Osteoblast (primary cell): Measurements from ENCODE around the gene PIEZO1. TPM values are rescaled to one million over a fixed set of nuclear protein-coding genes. Genes with fewer than 3 reads are reported as not detected.

Experiments used
- DNase-seq: peaks from one replicate; pipeline ENCODE4 v3.0.0; 2011; ENCODE audit warnings: low spot score, mixed read lengths; ENCODE audit not compliant: insufficient read length; ENCODE audit errors: missing footprints
- H2AFZ ChIP-seq: 2 replicates; pipeline ENCODE4 v1.6.0; 2011; ENCODE audit warnings: mild to moderate bottlenecking, low read length
- H3K27ac ChIP-seq: 2 replicates; pipeline ENCODE4 v1.5.1; 2011; ENCODE audit warnings: mild to moderate bottlenecking, low read depth, low read length, moderate library complexity
- H3K27me3 ChIP-seq: 2 replicates; pipeline ENCODE4 v1.6.0; 2012; ENCODE audit warnings: mild to moderate bottlenecking, control low read depth, inconsistent platforms, low read length, moderate library complexity; ENCODE audit not compliant: insufficient read depth
- H3K36me3 ChIP-seq: 2 replicates; pipeline ENCODE4 v1.5.1; 2011; ENCODE audit warnings: mild to moderate bottlenecking, low read length, control low read depth, moderate library complexity; ENCODE audit not compliant: insufficient read depth
- H3K4me1 ChIP-seq: 2 replicates; pipeline ENCODE4 v1.5.1; 2011; ENCODE audit warnings: mild to moderate bottlenecking, low read length, control low read depth, moderate library complexity; ENCODE audit not compliant: insufficient read depth
- H3K4me2 ChIP-seq: 2 replicates; pipeline ENCODE4 v1.6.0; 2011; ENCODE audit warnings: mild to moderate bottlenecking, low read length; ENCODE audit not compliant: insufficient read depth
- H3K4me3 ChIP-seq: fragments of 200-600 bp; sonication (generic); 3 replicates; pipeline ENCODE4 v1.5.1; 2012; ENCODE audit warnings: mild to moderate bottlenecking, low read length, inconsistent platforms; ENCODE audit not compliant: insufficient read depth
- H3K79me2 ChIP-seq: 2 replicates; pipeline ENCODE4 v1.6.0; 2012; ENCODE audit warnings: mild to moderate bottlenecking, low read length, control low read depth, inconsistent platforms; ENCODE audit not compliant: insufficient read depth
- H3K9me3 ChIP-seq: 2 replicates; pipeline ENCODE4 v1.5.1; 2011; ENCODE audit warnings: low read depth, low read length, control low read depth
- H4K20me1 ChIP-seq: 2 replicates; pipeline ENCODE4 v1.6.0; 2012; ENCODE audit warnings: mild to moderate bottlenecking, low read length, control low read depth; ENCODE audit not compliant: insufficient read depth
- CTCF ChIP-seq: IDR thresholded peaks from 2 replicates; pipeline ENCODE4 v1.5.1; 2011; ENCODE audit warnings: mild to moderate bottlenecking, low read depth, low read length, moderate library complexity; ENCODE audit errors: extremely low read depth
- total RNA-seq: library from RNA; depleted of rRNA; stranded (reverse); fragments of >200 nt; gene quantifications from 2 replicates; pipeline ENCODE4 v1.2.3, GENCODE V29; 2012

The PIEZO1 gene
- total RNA-seq, 1 donor, result 207 TPM

- H3K79me2 ChIP-seq, result peaks cover 16% of the 10 kb centered on the region
- H4K20me1 ChIP-seq, result peaks cover 8% of the 10 kb centered on the region
- no peaks in the 10 kb centered on the region for H3K9me3 ChIP-seq
- no peak for TF ChIP-seq CTCF
- H3K4me1 ChIP-seq, result no peaks in the 10 kb centered on the region
- H3K4me3 ChIP-seq, result no peak overlapping the region
- no peak overlapping the region for H3K27ac ChIP-seq
- no peak overlapping the region for H2AFZ ChIP-seq
- no peak overlapping the region for H3K4me2 ChIP-seq
- H3K27me3 ChIP-seq, result no peaks in the 10 kb centered on the region
- no peak for DNase-seq
- peaks cover 77% of the 10 kb centered on the region for H3K36me3 ChIP-seq
These were observed 61.1 kb downstream of the PIEZO1 start for GRCh38 chr16:88723911-88724310.

GRCh38 chr16:88723507-88723887 is 61.5 kb downstream of the PIEZO1 start:
- no peaks in the 10 kb centered on the region for H3K27me3 ChIP-seq
- peaks cover 8% of the 10 kb centered on the region for H4K20me1 ChIP-seq
- H3K4me1 ChIP-seq, result no peaks in the 10 kb centered on the region
- H3K27ac ChIP-seq, result no peak overlapping the region
- H3K4me2 ChIP-seq, result no peak overlapping the region
- no peak for DNase-seq
- H3K79me2 ChIP-seq, result peaks cover 16% of the 10 kb centered on the region
- TF ChIP-seq CTCF, result no peak
- H3K36me3 ChIP-seq, result peaks cover 81% of the 10 kb centered on the region
- H2AFZ ChIP-seq, result no peak overlapping the region
- no peak overlapping the region for H3K4me3 ChIP-seq
- no peaks in the 10 kb centered on the region for H3K9me3 ChIP-seq

- Histone ChIP-seq H4K20me1 (peaks cover 8% of the 10 kb centered on the region), H3K4me2 (no peak overlapping the region), H2AFZ (no peak overlapping the region), H3K79me2 (peaks cover 14% of the 10 kb centered on the region), H3K27ac (no peak overlapping the region), H3K27me3 (no peaks in the 10 kb centered on the region), H3K4me3 (no peak overlapping the region), H3K4me1 (no peaks in the 10 kb centered on the region), H3K9me3 (no peaks in the 10 kb centered on the region), H3K36me3 (peaks cover 85% of the 10 kb centered on the region)
- no peak for DNase-seq
- TF ChIP-seq CTCF, result no peak
These were observed 62.1 kb downstream of the PIEZO1 start for GRCh38 chr16:88722784-88723506.

GRCh38 chr16:88721815-88722755 is 62.9 kb downstream of the PIEZO1 start:
- peaks cover 88% of the 10 kb centered on the region for H3K36me3 ChIP-seq
- peaks cover 10% of the 10 kb centered on the region for H3K79me2 ChIP-seq
- H3K27ac ChIP-seq, result no peak overlapping the region
- H3K4me2 ChIP-seq, result no peak overlapping the region
- H4K20me1 ChIP-seq, result peaks cover 11% of the 10 kb centered on the region
- H2AFZ ChIP-seq, result no peak overlapping the region
- H3K4me3 ChIP-seq, result no peak overlapping the region
- peak; percentile 86 for DNase-seq
- no peak for TF ChIP-seq CTCF
- no peaks in the 10 kb centered on the region for H3K4me1 ChIP-seq
- H3K27me3 ChIP-seq, result no peaks in the 10 kb centered on the region
- no peaks in the 10 kb centered on the region for H3K9me3 ChIP-seq
